COLO668 (cell line): ENCODE data around the gene CALCA.

Experiments used
- DNase-seq: peaks from one replicate; lab custom pipeline; 2025; ENCODE audit not compliant: unreplicated experiment; lab: John Stamatoyannopoulos, UW

The CALCA gene

DNA sequence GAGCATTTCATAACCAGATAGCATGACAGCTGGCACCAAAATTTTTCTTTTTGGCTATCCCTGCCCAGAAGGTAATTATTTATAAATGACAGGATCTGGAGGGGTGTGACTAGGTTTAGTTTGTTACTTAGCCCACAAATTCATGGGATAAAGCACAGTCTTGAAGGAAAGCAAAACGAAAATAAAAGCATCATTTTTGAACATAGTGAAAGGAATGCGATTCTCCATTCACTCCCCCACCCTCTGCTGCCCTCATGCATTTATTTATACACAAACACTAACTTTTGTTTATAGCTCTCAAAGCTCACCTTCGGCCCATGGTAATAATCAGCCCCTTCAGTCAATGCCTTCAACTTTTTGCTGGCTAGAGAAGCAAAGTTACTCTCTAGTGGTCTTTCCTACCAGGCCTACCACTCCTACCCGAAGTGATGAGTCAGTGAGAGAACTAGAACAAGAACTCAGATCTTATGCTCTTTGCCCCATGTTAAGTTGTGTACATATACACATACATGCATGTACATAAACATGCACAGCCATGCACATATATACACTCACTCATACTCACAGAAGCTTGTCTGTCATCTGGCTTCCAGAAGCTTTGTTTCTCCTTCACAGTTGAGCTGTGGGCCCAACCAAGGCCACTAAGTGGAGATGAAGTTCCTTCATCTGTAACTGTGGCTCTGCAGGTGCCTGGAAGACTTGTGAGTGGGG is 22.6 kb downstream of the CALCA start:
- DNase-seq, result no peak

DNA sequence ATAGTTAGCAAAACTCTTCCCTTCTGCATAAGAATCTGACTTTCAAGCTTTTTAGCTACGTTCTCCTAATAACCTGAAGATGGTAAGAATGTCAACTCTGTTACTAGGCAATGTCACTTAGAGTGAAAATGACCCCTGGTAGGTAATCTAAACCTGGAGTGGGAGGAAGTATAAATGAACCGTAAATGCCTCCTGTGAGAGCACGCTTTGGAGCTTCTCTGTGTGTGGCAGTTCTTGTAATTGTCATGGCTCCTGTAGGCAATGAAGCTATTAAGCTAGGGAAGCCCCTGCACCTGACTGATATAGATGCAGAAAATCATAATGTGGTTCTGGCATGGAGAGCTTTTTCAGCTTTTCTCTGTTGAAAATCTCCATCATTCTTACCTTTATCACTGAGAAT is 29.4 kb downstream of the CALCA start:
- DNase-seq, result no peak

DNA sequence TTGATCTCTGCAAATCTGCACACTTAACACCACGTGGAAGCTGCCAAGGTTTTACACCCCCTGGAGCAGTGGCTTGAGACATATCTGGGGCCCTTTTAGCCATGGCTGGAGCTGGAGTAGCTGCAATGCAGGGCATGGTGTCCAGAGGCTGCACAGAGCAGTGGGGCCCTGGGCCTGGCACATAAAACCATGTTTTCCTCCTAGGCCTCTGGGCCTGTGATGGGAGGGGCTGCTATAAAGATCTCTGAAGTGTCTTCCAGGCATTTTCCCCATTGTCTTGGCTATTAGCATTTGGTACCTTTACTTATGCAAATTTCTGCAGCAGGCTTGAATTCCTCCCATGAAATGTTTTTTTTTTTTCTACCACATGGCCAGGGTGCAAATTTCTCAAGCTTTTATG is 33.2 kb downstream of the CALCA start:
- no peak for DNase-seq

DNA sequence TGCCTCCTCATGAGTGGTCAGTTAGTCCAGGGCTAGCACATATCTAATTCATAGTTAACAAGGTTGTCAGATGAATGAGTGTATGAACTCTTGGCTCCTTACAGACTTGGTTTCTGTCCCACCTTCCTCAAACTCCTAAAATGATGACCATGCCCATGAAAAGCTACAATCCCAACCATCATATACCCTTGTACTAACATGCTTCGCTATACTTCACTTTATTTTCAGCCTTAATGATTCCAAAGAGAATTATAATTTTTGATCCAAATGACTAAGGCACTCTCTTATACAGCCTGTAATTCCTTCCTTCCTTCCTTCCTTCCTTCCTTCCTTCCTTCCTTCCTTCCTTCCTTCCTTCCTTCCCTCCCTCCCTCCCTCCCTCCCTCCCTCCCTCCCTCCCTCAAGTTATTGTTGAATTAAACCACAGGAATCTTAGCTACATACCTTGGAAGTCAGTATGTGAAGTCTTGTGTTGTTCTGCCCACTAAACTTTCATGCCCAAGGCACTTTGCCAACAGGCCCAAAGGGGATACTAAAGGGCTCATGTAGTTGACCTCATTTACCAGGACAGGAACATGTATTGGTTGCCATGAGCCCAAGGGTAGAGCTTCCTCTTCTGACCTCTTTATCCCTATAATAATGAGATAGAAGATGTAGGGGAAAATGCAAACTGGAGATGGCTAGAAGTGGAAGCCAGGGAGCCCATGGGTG is 37.4 kb downstream of the CALCA start:
- DNase-seq, result no peak

DNA sequence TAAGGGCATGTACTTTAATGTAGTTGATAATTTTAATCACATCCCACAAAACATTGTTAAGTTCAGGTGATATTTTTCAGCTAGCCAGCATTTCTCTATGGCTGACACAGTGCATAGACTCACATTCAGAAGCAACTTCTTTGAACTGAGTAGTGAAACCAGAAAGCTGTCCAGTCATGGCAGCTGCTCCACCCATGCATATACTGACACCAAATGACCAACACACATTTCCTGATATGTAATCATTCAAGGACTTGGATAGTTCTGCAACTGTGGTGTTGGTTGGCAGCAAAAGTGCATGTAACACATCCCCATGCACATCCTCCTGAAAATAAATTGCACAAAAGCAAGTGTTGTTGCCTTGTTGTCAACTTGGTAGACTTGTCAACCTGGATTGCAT is 39.7 kb downstream of the CALCA start:
- DNase-seq, result no peak

DNA sequence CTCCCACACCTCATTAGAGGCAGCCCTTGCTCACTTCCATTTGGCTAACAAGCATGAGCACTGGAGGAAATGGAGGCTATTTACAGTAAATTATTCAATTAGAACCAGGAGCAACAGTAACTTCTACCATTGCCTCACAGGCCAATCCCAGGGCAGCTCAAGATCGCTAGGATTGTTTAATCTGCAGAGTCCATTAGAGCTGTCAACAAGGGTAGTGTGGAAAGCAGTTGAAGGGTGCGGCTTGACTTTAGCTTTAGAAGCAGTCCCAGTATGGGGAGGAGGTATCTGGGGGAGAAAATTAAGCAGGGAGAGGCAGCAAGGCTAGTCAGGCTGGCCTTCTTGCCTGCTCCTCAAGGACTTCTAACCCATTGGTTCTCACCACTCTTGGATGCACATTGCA is 41.8 kb downstream of the CALCA start:
- DNase-seq, result no peak

DNA sequence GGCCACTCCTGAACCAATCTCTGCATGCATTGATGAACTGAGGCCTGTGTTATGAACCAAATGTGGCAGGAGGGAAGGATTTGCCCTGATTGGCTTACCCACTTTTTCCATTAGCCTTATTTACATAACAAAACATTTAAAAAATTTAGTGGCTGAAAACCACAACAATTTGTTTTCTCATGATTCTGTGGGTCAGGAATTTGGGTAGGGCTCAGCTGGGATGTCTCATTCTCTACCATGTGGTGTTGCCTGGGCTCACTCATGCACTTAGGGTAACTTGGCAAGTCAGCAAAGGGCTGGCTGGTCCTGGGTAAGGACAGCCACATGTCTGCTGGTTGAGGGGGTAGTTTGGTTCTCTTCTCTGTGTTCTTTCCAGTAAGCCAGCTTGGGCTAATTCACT is 45.0 kb downstream of the CALCA start:
- no peak for DNase-seq

DNA sequence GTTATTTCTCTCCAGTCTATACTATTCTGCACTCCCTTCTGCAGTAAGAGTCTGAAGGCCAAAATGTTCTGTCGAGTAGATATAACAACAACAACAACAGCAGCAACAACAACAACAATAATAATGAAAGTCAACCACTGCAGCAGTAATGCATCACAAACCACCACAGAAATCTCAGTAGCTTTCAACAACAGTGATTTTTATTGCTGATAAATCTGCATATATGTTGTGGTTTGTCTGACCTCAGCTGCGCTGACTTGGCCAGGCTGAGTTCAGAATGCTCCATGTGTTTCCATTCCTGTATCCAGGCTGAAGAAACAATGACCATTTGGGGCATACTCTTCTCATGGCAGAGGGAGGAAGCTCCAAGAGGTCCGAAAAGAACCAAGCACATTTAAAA is 47.8 kb downstream of the CALCA start:
- DNase-seq, result no peak
